ENCODE measurements around the gene COL13A1.

The COL13A1 gene

DNA sequence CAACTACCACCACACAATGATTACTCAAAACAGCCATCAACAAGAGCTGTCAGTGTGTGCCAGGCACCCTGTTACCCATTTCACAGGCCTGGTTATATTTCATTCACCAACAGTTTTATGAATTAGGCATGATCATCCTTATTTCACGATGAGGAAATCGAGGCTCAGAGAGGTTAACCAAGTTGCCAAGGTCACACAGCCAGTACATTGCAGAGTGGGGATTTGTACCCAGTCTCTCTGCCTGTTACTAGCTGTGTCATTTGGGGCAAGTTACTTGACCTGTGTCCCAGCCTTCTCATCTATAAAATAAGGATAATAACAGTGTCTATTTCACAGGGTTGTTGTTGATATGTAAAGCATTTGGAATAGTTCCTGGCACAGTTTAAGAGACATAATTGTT lies 97.2 kb downstream of the COL13A1 start:
- Histone ChIP-seq H3K27me3 (ENCODE audit: insufficient read depth, insufficient read length) (no peaks in the 10 kb centered on the region), H3K9me3 (ENCODE audit: insufficient read depth, low read length) (no peaks in the 10 kb centered on the region), H3K4me3 (ENCODE audit: insufficient read length, low read depth) (no peak overlapping the region), H3K4me1 (ENCODE audit: insufficient read depth, insufficient read length) (peaks cover 38% of the 10 kb centered on the region), H3K9ac (ENCODE audit: insufficient read length, low read depth) (no peak overlapping the region), H3K36me3 (ENCODE audit: insufficient read depth, insufficient read length, low read length) (no peaks in the 10 kb centered on the region)
- TF ChIP-seq ZNF274 (IDR thresholded peaks at IDR 0.05; ENCODE audit: low read depth, low read length) (no peak), SUZ12 (IDR thresholded peaks at IDR 0.05; ENCODE audit: extremely low read depth, insufficient read depth, insufficient read length) (no peak)
- no peak for DNase-seq (ENCODE audit: low read depth, low spot score)

DNA sequence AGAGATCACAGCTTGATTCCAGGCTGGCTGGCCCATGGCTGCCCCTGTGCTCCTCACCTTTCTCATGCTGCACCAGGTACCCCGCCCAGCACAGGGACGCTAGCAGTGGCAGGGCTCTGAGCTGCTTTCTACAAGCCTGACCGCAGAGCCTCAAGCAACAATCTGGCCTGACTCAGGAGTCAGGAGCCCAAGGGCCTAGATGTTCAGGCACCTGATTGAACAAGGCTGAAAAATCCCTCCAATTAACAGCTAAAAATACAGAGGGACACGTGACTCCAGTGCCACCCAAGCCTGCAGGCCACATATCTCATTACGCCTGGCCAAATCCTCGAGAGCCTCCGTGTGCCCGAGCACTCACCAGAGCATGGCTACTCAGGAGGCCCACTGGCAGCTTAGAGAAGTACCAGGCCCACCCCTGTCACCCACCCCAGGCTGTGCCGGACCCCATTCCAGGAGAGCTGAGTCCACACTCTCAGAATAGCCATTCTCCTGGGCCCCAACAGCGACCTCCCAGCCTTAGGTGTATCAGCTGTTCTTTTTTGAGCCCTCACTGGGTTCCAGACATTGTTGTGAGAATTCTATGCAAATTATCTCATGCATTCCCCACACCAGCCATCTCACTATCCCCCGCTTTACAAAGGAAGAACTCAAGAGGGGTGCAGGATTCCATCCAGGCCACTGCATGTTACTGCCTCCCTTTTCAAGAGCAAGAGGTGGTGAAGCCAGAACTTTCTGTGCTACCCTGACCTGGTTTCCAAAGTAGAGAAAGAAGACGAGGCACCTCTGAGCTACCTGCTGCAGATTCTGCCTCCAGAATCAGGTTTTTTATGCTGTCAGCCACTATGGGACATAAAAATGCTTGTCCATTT lies 98.3 kb downstream of the COL13A1 start:
- H3K9me3 ChIP-seq (ENCODE audit: insufficient read depth, low read length): no peaks in the 10 kb centered on the region
- H3K27me3 ChIP-seq (ENCODE audit: insufficient read depth, insufficient read length): no peaks in the 10 kb centered on the region
- no peak for TF ChIP-seq SUZ12 (IDR thresholded peaks at IDR 0.05; ENCODE audit: extremely low read depth, insufficient read depth, insufficient read length)
- no peak for TF ChIP-seq ZNF274 (IDR thresholded peaks at IDR 0.05; ENCODE audit: low read depth, low read length)
- no peak for TF ChIP-seq YY1 (IDR thresholded peaks at IDR 0.05; ENCODE audit: insufficient read depth, insufficient read length)
- no peak overlapping the region for H3K4me3 ChIP-seq (ENCODE audit: insufficient read length, low read depth)
- H3K4me1 ChIP-seq (ENCODE audit: insufficient read depth, insufficient read length): peaks cover 36% of the 10 kb centered on the region
- peak; percentile 42 for DNase-seq (ENCODE audit: low read depth, low spot score)
- no peaks in the 10 kb centered on the region for H3K36me3 ChIP-seq (ENCODE audit: insufficient read depth, insufficient read length, low read length)
- H3K9ac ChIP-seq (ENCODE audit: insufficient read length, low read depth): peak overlapping the region; percentile 43

DNA sequence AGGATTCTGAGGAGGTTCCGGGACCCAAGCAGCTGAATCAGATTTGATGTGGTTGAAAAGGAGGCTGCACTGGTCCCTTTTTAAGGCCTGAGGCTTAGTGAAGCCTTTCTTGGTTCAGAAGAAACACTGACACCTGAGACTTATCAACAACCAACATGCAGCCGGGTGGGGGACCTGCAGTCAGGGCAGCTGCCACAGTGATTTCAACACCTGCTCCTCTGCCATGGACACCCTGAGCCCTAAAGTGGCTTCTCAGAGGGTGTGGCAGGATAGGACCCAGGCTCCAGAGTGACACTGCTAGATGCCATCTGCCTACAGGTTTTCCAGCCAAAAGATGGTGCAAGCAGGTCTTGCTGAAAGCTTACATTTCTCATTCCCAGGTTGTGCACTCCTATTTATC lies 99.3 kb downstream of the COL13A1 start:
- no peak for TF ChIP-seq YY1 (IDR thresholded peaks at IDR 0.05; ENCODE audit: insufficient read depth, insufficient read length)
- no peak for TF ChIP-seq SUZ12 (IDR thresholded peaks at IDR 0.05; ENCODE audit: extremely low read depth, insufficient read depth, insufficient read length)
- no peak for TF ChIP-seq ZNF274 (IDR thresholded peaks at IDR 0.05; ENCODE audit: low read depth, low read length)
- H3K4me3 ChIP-seq (ENCODE audit: insufficient read length, low read depth): no peak overlapping the region
- no peaks in the 10 kb centered on the region for H3K36me3 ChIP-seq (ENCODE audit: insufficient read depth, insufficient read length, low read length)
- no peak for DNase-seq (ENCODE audit: low read depth, low spot score)
- H3K27me3 ChIP-seq (ENCODE audit: insufficient read depth, insufficient read length): no peaks in the 10 kb centered on the region
- peaks cover 34% of the 10 kb centered on the region for H3K4me1 ChIP-seq (ENCODE audit: insufficient read depth, insufficient read length)
- H3K9ac ChIP-seq (ENCODE audit: insufficient read length, low read depth): no peak overlapping the region
- H3K9me3 ChIP-seq (ENCODE audit: insufficient read depth, low read length): no peaks in the 10 kb centered on the region

DNA sequence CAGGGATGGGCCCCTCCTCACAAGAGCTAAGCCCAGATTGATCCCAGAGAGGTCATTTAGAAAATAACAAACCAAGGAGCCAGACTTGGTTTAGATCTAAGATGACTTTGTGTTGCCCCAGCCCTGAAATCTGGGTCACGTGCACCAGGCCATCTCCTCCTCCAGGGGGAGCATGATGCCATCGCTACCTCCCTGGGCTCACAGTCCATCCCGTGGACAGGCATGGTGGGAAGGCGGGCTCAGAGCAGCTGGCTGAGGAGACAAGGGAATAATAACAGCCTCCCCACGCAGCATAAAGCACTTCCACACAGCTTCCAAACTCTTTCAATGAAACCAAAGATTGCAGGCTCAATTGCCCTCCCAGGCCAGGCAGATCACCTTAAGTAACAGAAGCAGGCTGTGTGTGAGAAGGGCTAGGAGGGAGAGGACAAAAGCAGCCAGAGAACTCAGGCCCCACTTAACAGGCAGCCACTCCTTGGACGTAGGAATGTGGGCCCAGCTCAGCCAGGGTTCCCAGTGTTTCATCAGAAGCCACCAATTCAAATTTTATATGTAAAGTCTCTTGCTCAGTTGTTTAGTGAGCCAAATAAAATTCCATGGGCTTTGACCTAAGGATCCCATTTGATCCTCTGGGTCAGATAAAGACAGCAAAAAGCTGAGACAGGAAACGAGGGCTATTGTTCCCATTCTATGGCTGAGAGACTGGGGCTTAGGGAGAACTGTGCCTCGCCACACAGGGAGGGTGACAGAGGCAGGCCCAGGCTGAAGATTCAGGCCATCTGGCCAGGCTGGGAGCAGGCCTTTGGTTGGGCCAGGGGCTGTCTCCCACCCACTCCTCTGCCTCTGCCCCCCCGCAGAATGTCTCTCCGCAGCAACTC lies 100.2 kb downstream of the COL13A1 start:
- no peak overlapping the region for H3K4me3 ChIP-seq (ENCODE audit: insufficient read length, low read depth)
- TF ChIP-seq YY1 (IDR thresholded peaks at IDR 0.05; ENCODE audit: insufficient read depth, insufficient read length) (no peak), SUZ12 (IDR thresholded peaks at IDR 0.05; ENCODE audit: extremely low read depth, insufficient read depth, insufficient read length) (no peak), ZNF274 (IDR thresholded peaks at IDR 0.05; ENCODE audit: low read depth, low read length) (no peak)
- H3K9ac ChIP-seq (ENCODE audit: insufficient read length, low read depth): peak overlapping the region; percentile 3
- no peaks in the 10 kb centered on the region for H3K9me3 ChIP-seq (ENCODE audit: insufficient read depth, low read length)
- peak; percentile 51 for DNase-seq (ENCODE audit: low read depth, low spot score)
- no peaks in the 10 kb centered on the region for H3K36me3 ChIP-seq (ENCODE audit: insufficient read depth, insufficient read length, low read length)
- peaks cover 27% of the 10 kb centered on the region for H3K4me1 ChIP-seq (ENCODE audit: insufficient read depth, insufficient read length)
- no peaks in the 10 kb centered on the region for H3K27me3 ChIP-seq (ENCODE audit: insufficient read depth, insufficient read length)

DNA sequence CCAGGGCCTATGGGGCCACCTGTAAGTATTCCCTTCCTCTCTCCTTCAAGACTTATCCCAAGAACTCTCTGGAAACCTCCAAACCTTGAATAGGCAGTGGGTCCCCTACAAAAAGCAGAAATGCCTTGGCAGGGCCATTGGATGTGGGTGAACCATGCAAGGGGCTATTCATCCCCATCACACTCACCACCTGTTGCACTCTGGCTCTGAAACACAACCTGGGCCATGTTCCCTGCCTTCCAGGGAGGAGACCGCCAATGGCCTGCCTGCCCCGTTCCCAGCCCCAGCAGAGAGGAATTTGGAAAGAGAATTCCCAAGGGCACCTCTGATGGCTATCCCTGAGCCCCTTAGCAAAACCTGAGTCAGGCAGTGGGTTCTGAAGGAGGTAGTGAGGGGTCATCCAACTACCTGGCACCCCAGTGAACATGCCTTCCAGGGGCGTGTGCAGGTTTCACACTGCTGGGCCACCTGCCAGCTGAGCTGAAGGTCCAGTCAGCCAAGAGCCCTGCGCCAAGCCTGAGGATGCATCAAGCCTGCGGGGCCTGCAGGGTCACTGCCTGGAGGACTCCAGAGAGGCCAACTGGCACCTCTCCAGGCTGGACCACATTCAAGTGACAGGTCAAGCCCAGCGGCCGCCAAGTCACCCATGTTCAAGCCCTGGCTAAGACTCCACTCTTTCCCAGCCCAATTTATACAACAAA lies 101.3 kb downstream of the COL13A1 start:
- no peaks in the 10 kb centered on the region for H3K27me3 ChIP-seq (ENCODE audit: insufficient read depth, insufficient read length)
- no peaks in the 10 kb centered on the region for H3K36me3 ChIP-seq (ENCODE audit: insufficient read depth, insufficient read length, low read length)
- TF ChIP-seq SUZ12 (IDR thresholded peaks at IDR 0.05; ENCODE audit: extremely low read depth, insufficient read depth, insufficient read length) (no peak), YY1 (IDR thresholded peaks at IDR 0.05; ENCODE audit: insufficient read depth, insufficient read length) (no peak), ZNF274 (IDR thresholded peaks at IDR 0.05; ENCODE audit: low read depth, low read length) (no peak)
- DNase-seq (ENCODE audit: low read depth, low spot score): no peak
- H3K4me1 ChIP-seq (ENCODE audit: insufficient read depth, insufficient read length): peaks cover 24% of the 10 kb centered on the region
- no peak overlapping the region for H3K4me3 ChIP-seq (ENCODE audit: insufficient read length, low read depth)
- peak overlapping the region; percentile 3 for H3K9ac ChIP-seq (ENCODE audit: insufficient read length, low read depth)
- H3K9me3 ChIP-seq (ENCODE audit: insufficient read depth, low read length): no peaks in the 10 kb centered on the region

DNA sequence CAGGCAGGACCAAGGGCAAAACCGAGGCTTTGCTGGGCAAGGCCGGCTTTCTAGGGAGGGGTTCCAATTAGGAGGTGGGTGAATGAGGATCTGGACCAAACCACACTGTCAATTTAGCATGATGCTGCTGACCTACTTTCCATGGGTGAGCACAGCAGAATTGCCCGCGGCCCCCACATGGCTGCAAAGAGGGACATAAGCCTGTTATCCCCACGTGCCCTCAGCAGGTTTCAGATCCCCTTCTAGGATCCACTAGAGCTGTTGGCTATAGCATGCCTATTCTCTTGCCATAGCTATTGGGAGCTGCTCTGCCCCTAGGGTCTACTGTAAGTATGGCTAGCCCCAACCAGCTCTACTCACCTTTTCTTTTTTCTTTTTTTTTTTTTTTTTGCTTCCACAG lies 102.8 kb downstream of the COL13A1 start:
- Histone ChIP-seq H3K4me1 (ENCODE audit: insufficient read depth, insufficient read length) (peaks cover 11% of the 10 kb centered on the region), H3K27me3 (ENCODE audit: insufficient read depth, insufficient read length) (no peaks in the 10 kb centered on the region), H3K9ac (ENCODE audit: insufficient read length, low read depth) (no peak overlapping the region), H3K4me3 (ENCODE audit: insufficient read length, low read depth) (no peak overlapping the region), H3K9me3 (ENCODE audit: insufficient read depth, low read length) (no peaks in the 10 kb centered on the region), H3K36me3 (ENCODE audit: insufficient read depth, insufficient read length, low read length) (no peaks in the 10 kb centered on the region)
- no peak for DNase-seq (ENCODE audit: low read depth, low spot score)
- TF ChIP-seq SUZ12 (IDR thresholded peaks at IDR 0.05; ENCODE audit: extremely low read depth, insufficient read depth, insufficient read length): no peak
- no peak for TF ChIP-seq YY1 (IDR thresholded peaks at IDR 0.05; ENCODE audit: insufficient read depth, insufficient read length)
- TF ChIP-seq ZNF274 (IDR thresholded peaks at IDR 0.05; ENCODE audit: low read depth, low read length): no peak

Measured in NT2/D1 (cell line).